CD4-positive, alpha-beta T cell treated with Interleukin-17A for 1 hour (primary cell): ENCODE data around the gene SLC25A27.
"Not testable (repeated sequence)": the region's sequence is repeated elsewhere in the genome, so short reads cannot be mapped to it uniquely, and the experiment has no call there.

Source experiments
- DNase-seq: peaks from one replicate; pipeline ENCODE4 v3.0.0-alpha.2; 2020

Gene SLC25A27

GRCh38 chr6:46652603-46653438 is at the start of gene SLC25A27, which contains the start of gene CYP39A1:
Gene SLC25A27, plus strand, starts transcription at chr6:46652975. Its CDS starts 218 bp downstream, at chr6:46653193.
Gene CYP39A1, minus strand, starts transcription at chr6:46652818. Its CDS starts 236 bp downstream, at chr6:46652582.
- peak; percentile 73 for DNase-seq

- no peak for DNase-seq
Observed at GRCh38 chr6:46605091-46605797, 47.5 kb upstream of the SLC25A27 start.

- DNase-seq = no peak
Observed at GRCh38 chr6:46606338-46606737, 46.4 kb upstream of the SLC25A27 start.

GRCh38 chr6:46610862-46611553 is 41.8 kb upstream of the SLC25A27 start:
- DNase-seq = no peak

- no peak for DNase-seq
Observed at GRCh38 chr6:46612645-46613044, 40.1 kb upstream of the SLC25A27 start.

- DNase-seq = no peak
Observed at GRCh38 chr6:46618726-46619125, 34.0 kb upstream of the SLC25A27 start.

- DNase-seq = peak; percentile 38
Observed at GRCh38 chr6:46626228-46626909, 26.4 kb upstream of the SLC25A27 start.

GRCh38 chr6:46626976-46627375 is 25.8 kb upstream of the SLC25A27 start:
- DNase-seq = no peak

- no peak for DNase-seq
Observed at GRCh38 chr6:46628498-46628897, 24.3 kb upstream of the SLC25A27 start.

GRCh38 chr6:46628976-46629375 is 23.8 kb upstream of the SLC25A27 start:
- DNase-seq = no peak

- no peak for DNase-seq
Observed at GRCh38 chr6:46629691-46630090, 23.1 kb upstream of the SLC25A27 start.

GRCh38 chr6:46632053-46632452 is 20.7 kb upstream of the SLC25A27 start:
- no peak for DNase-seq

GRCh38 chr6:46635462-46635861 is 17.3 kb upstream of the SLC25A27 start:
- DNase-seq = no peak

GRCh38 chr6:46637145-46637544 is 15.6 kb upstream of the SLC25A27 start:
- no peak for DNase-seq

- DNase-seq = no peak
Observed at GRCh38 chr6:46637933-46638332, 14.8 kb upstream of the SLC25A27 start.

- DNase-seq = no peak
Observed at GRCh38 chr6:46638650-46639049, 14.1 kb upstream of the SLC25A27 start.

- no peak for DNase-seq
Observed at GRCh38 chr6:46642928-46643751, 9.6 kb upstream of the SLC25A27 start.

- DNase-seq = no peak
Observed at GRCh38 chr6:46645265-46645664, 7.5 kb upstream of the SLC25A27 start.

- DNase-seq = not testable (repeated sequence)
Observed at GRCh38 chr6:46648108-46648507, 4.7 kb upstream of the SLC25A27 start.

GRCh38 chr6:46648869-46649492 is 3.8 kb upstream of the SLC25A27 start:
- no peak for DNase-seq

- no peak for DNase-seq
Observed at GRCh38 chr6:46651006-46651405, 1.8 kb upstream of the SLC25A27 start.
